ENCODE measurements around the gene ERC1. TPM values are rescaled to one million over a fixed set of nuclear protein-coding genes. Genes with fewer than 3 reads are reported as not detected.
"Not testable (repeated sequence)": the region's sequence is repeated elsewhere in the genome, so short reads cannot be mapped to it uniquely, and the experiment has no call there.

ERC1 gene
- total and polyA plus RNA-seq, 7 donors: 4.0 to 35.6 (median 29.4) TPM

DNA sequence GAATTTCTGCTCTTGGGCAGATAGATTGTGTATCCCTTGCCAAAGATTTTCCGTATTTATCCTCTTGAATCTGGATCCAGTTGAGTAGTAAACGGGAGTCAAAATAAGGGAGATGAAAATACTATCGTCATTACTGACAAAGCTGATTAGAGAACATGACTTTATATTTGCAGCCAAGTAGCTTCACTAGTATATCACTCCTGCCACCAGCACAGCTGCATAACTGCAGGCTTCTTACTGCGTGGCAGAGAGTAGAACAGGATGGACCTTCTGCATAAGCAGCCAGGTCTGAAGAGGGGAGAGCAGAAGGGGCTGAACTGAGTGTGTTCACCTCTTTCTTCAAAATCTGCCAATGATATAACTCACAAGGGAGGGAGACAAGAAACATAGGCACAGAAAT lies 319.6 kb downstream of the ERC1 start:
- 43 to 62% (median 45%) methylated on average over 4 of the region's 4 CpGs for WGBS, 3 donors
- Histone ChIP-seq H3K27me3 (ENCODE audit: insufficient read depth in 3 of 3, low read length in 2 of 3) (no peaks in the 10 kb centered on the region), H3K4me1 (no peaks in the 10 kb centered on the region), H3K4me3 (no peak overlapping the region), H3K9me3 (peaks cover 12% of the 10 kb centered on the region), H3K27ac (no peak overlapping the region), H3K36me3 (ENCODE audit: insufficient read depth in 1 of 2, low read depth in 1 of 2) (no peaks in the 10 kb centered on the region)
- TF ChIP-seq CTCF (IDR thresholded peaks at IDR 0.05): no peak
- no peak for ATAC-seq
- DNase-seq: no peak
- intact Hi-C loops (cut with DNase I): no loop called here

DNA sequence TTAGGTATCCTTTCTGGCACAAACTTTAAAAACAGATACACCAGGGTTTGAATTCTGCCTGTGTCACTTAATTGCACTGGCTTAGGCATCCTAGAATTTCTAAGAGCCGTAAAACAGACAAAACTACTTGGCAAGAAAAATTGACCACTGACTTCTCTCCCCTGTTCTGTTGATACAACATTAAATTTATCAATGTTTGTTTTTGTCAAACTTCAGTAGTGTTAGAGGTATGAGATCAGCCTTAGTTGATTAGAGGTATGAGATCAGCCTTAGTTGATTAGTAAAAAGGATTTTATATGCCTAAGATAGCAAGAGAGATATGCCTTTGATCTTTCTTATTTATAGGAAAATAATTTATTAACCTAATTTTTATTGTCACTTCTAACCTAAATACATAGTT lies 320.1 kb downstream of the ERC1 start:
- Histone ChIP-seq H3K4me3 (no peak overlapping the region), H3K36me3 (ENCODE audit: insufficient read depth in 1 of 2, low read depth in 1 of 2) (no peaks in the 10 kb centered on the region), H3K9me3 (peaks cover 12% of the 10 kb centered on the region), H3K27ac (no peak overlapping the region), H3K4me1 (no peaks in the 10 kb centered on the region), H3K27me3 (ENCODE audit: insufficient read depth in 3 of 3, low read length in 2 of 3) (no peaks in the 10 kb centered on the region)
- TF ChIP-seq CTCF (IDR thresholded peaks at IDR 0.05): no peak
- 77 to 90% (median 87%) methylated on average over 1 of the region's 1 CpG for WGBS, 3 donors
- no peak for DNase-seq
- intact Hi-C loops (cut with DNase I): no loop called here
- ATAC-seq: no peak

DNA sequence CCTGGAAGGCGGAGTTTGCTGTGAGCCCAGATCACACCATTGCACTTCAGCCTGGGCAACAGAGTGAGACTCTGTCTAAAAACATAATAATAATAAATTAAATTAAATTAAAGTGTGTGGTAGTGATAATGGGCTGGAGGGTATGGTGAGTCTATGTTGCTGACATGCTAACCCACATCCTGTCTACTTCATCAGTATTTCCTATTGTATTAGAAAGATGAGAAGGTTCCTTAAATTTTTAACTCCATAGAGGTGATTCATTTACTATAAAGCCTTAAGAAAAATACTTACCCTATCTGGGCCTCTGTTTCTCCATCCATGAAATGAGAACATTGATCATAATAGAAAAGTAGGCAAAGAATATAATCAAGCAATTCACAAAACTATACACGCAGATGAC lies 322.9 kb downstream of the ERC1 start:
- Histone ChIP-seq H3K4me1 (no peaks in the 10 kb centered on the region), H3K27ac (no peak overlapping the region), H3K27me3 (ENCODE audit: insufficient read depth in 3 of 3, low read length in 2 of 3) (no peaks in the 10 kb centered on the region), H3K9me3 (peaks cover 12% of the 10 kb centered on the region), H3K36me3 (ENCODE audit: insufficient read depth in 1 of 2, low read depth in 1 of 2) (no peaks in the 10 kb centered on the region), H3K4me3 (no peak overlapping the region)
- no peak for TF ChIP-seq CTCF (IDR thresholded peaks at IDR 0.05)
- no peak for DNase-seq
- 97 to 100% (median 100%) methylated on average over 2 of the region's 2 CpGs for WGBS, 3 donors
- ATAC-seq: no peak
- intact Hi-C loops (cut with DNase I): no loop called here

DNA sequence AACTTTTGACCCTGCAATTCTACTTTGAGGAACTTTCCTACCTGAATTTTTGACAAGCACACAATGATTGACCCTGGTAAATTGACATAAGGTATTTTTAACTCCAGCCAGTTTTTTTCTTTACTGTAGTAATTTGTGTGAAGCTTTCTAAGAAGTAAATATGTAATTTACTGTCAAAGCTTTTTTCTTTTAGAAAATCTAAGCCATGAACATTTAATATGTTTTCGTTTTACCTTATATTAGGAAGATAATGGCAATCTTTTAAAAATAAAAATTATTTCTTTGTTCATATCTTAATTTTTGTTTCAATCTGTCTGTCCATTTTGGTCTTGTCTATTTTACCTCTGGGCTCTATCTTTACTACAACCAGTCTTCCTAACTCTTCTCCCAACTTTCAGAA lies 323.5 kb downstream of the ERC1 start:
- Histone ChIP-seq H3K9me3 (peaks cover 12% of the 10 kb centered on the region), H3K4me1 (no peaks in the 10 kb centered on the region), H3K27me3 (ENCODE audit: insufficient read depth in 3 of 3, low read length in 2 of 3) (no peaks in the 10 kb centered on the region), H3K36me3 (ENCODE audit: insufficient read depth in 1 of 2, low read depth in 1 of 2) (no peaks in the 10 kb centered on the region), H3K4me3 (no peak overlapping the region), H3K27ac (no peak overlapping the region)
- WGBS, 3 donors: 53 to 96% (median 95%) methylated on average over 1 of the region's 1 CpG
- TF ChIP-seq CTCF (IDR thresholded peaks at IDR 0.05): no peak
- DNase-seq: no peak
- ATAC-seq: no peak
- intact Hi-C loops (cut with DNase I): no loop called here

DNA sequence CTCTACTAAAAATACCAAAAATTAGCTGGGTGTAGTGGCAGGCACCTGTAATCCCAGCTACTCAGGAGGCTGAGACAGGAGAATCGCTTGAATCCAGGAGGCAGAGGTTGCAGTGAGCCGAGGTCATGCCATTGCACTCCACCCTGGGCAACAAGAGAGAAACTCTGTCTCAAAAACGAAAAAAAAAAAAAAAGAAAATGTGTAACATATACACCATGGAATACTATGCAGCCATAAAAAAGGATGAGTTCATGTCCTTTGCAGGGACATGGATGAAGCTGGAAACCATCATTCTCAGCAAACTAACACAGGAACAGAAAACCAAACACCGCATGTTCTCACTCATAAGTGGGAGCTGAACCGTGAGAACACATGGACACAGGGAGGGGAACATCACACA lies 326.0 kb downstream of the ERC1 start:
- intact Hi-C loops (cut with DNase I); ATAC-seq; H3K27ac ChIP-seq; H3K4me1 ChIP-seq; H3K27me3 ChIP-seq (ENCODE audit: insufficient read depth in 3 of 3, low read length in 2 of 3); DNase-seq; H3K36me3 ChIP-seq (ENCODE audit: insufficient read depth in 1 of 2, low read depth in 1 of 2); H3K4me3 ChIP-seq: not testable (repeated sequence)
- WGBS, 3 donors: 97 to 100% (median 99%) methylated on average over 5 of the region's 5 CpGs
- H3K9me3 ChIP-seq: peaks cover 12% of the 10 kb centered on the region
